ENCODE data around the gene LOXL3. TPM values are rescaled to one million over a fixed set of nuclear protein-coding genes. Genes with fewer than 3 reads are reported as not detected.
"Not testable (repeated sequence)": the region's sequence is repeated elsewhere in the genome, so short reads cannot be mapped to it uniquely, and the experiment has no call there.

The LOXL3 gene
- total and polyA plus RNA-seq, 4 donors, result 6.4 to 27.1 (median 17.9) TPM

- WGBS, 2 donors, result 69 to 76% methylated on average over 19 of the region's 19 CpGs
- ATAC-seq (ENCODE audit: low FRiP score), result not testable (repeated sequence)
Observed at GRCh38 chr2:74483675-74484164, 70.0 kb downstream of the LOXL3 start.

GRCh38 chr2:74482801-74483674, 70.7 kb downstream of the LOXL3 start, which contains the start of the genes CCDC142 and TTC31:
Gene CCDC142, minus strand, starts transcription at chr2:74482998. Its CDS starts 161 bp downstream, at chr2:74482837.
Gene TTC31, plus strand, starts transcription at chr2:74483081. Its CDS starts 15 bp downstream, at chr2:74483096.
- Histone ChIP-seq H3K27me3 (ENCODE audit: control insufficient read depth in 1 of 2, insufficient read depth in 2 of 2, low read length in 1 of 2) (no peaks in the 10 kb centered on the region), H3K9me3 (ENCODE audit: control insufficient read depth, low read length) (no peaks in the 10 kb centered on the region), H3K27ac (ENCODE audit: low read depth in 1 of 2, low read length in 2 of 2) (peak within 1 kb of the TSS in 1 of 2 donors; percentile 53), H3K4me1 (ENCODE audit: control insufficient read depth in 1 of 2, insufficient read depth in 2 of 2, low read length in 2 of 2) (peaks cover 0 to 3% of the 10 kb centered on the region in 2 donors), H3K36me3 (ENCODE audit: control insufficient read depth in 1 of 2, insufficient read depth in 2 of 2, low read length in 1 of 2) (no peaks in the 10 kb centered on the region), H3K4me3 (ENCODE audit: low read length in 2 of 2) (peak within 1 kb of the TSS; percentile 50 to 62)
- WGBS, 2 donors, result 0 to 1% methylated on average over 50 of the region's 50 CpGs
- DNase-seq (peak; percentile 97 to 98), ATAC-seq (ENCODE audit: low FRiP score) (peak; percentile 99)
- intact Hi-C loops (cut with DNase I), result loop anchor here (1.0 to 2.0 kb wide), 4 partner anchors 28 to 105 kb away; partner anchors contain the start of genes INO80B (in 2 of the 2), AUP1 (in 1 of the 2) and HTRA2 (in 1 of the 2)

More at GRCh38 chr2:74483675-74484164, 70.0 kb downstream of the LOXL3 start:
- peak overlapping the region; percentile 7 to 50 for H3K4me3 ChIP-seq (ENCODE audit: low read length in 2 of 2)
- not testable (repeated sequence) for H3K27ac ChIP-seq (ENCODE audit: low read depth in 1 of 2, low read length in 2 of 2); H3K4me1 ChIP-seq (ENCODE audit: control insufficient read depth in 1 of 2, insufficient read depth in 2 of 2, low read length in 2 of 2); H3K27me3 ChIP-seq (ENCODE audit: control insufficient read depth in 1 of 2, insufficient read depth in 2 of 2, low read length in 1 of 2); H3K36me3 ChIP-seq (ENCODE audit: control insufficient read depth in 1 of 2, insufficient read depth in 2 of 2, low read length in 1 of 2); H3K9me3 ChIP-seq (ENCODE audit: control insufficient read depth, low read length)
- intact Hi-C loops (cut with DNase I), result loop anchor here (1.0 to 2.0 kb wide), 4 partner anchors 29 to 105 kb away; partner anchors contain the start of genes INO80B (in 2 of the 2), AUP1 (in 1 of the 2) and HTRA2 (in 1 of the 2)
- peak in 1 of 2 donors; percentile 37 for DNase-seq

Other genes starting within 250 kb of the LOXL3 start
- 1 to 10 TPM; 6.2 to 7.3 TPM for gene SLC4A5, start 210.5 kb downstream of the LOXL3 start, total RNA-seq
- gene SLC4A5, start 210.5 kb downstream of the LOXL3 start, polyA plus RNA-seq, result 1 to 10 TPM in 1 of 2 donors, not detected in 1; 1.6 TPM
- 100 to 1,000 TPM; 141 to 158 TPM for gene DCTN1, start 173.6 kb downstream of the LOXL3 start, total RNA-seq
- gene DCTN1, start 173.6 kb downstream of the LOXL3 start, polyA plus RNA-seq, result 100 to 1,000 TPM in 1 of 2 donors, 10 to 100 TPM in 1; 73.8 to 106 TPM
- 1 to 10 TPM; 1.4 to 3.1 TPM for gene C2orf81, start 132.3 kb downstream of the LOXL3 start, total RNA-seq
- 1 to 10 TPM; 1.3 to 4.5 TPM for gene C2orf81, start 132.3 kb downstream of the LOXL3 start, polyA plus RNA-seq
- 10 to 100 TPM in 1 of 2 donors, 1 to 10 TPM in 1; 6.3 to 10.2 TPM for gene WDR54, start 132.2 kb downstream of the LOXL3 start, total RNA-seq
- gene WDR54, start 132.2 kb downstream of the LOXL3 start, polyA plus RNA-seq, result 10 to 100 TPM in 1 of 2 donors, 1 to 10 TPM in 1; 6.5 to 19.9 TPM
- 10 to 100 TPM; 11.7 to 27.7 TPM for gene RTKN, start 112.0 kb downstream of the LOXL3 start, total RNA-seq
- 10 to 100 TPM; 10.3 to 19.5 TPM for gene RTKN, start 112.0 kb downstream of the LOXL3 start, polyA plus RNA-seq
- gene INO80B, start 98.9 kb downstream of the LOXL3 start, total RNA-seq, result 10 to 100 TPM; 29.3 to 38.2 TPM
- 10 to 100 TPM; 18.2 to 60.9 TPM for gene INO80B, start 98.9 kb downstream of the LOXL3 start, polyA plus RNA-seq
- 10 to 100 TPM; 38.1 to 56.5 TPM for gene WBP1, start 95.5 kb downstream of the LOXL3 start, total RNA-seq
- 100 to 1,000 TPM in 1 of 2 donors, 10 to 100 TPM in 1; 59.2 to 149 TPM for gene WBP1, start 95.5 kb downstream of the LOXL3 start, polyA plus RNA-seq
- gene MOGS, start 88.6 kb downstream of the LOXL3 start, total RNA-seq, result 10 to 100 TPM; 33.4 to 45.1 TPM
- gene MOGS, start 88.6 kb downstream of the LOXL3 start, polyA plus RNA-seq, result 10 to 100 TPM; 13.8 to 36.2 TPM
- gene MRPL53, start 81.3 kb downstream of the LOXL3 start, total RNA-seq, result 10 to 100 TPM; 56.6 to 63.1 TPM
- 10 to 100 TPM; 55.1 to 55.8 TPM for gene MRPL53, start 81.3 kb downstream of the LOXL3 start, polyA plus RNA-seq
- 10 to 100 TPM; 16.1 to 26.0 TPM for gene CCDC142, start 70.9 kb downstream of the LOXL3 start, total RNA-seq
- gene CCDC142, start 70.9 kb downstream of the LOXL3 start, polyA plus RNA-seq, result 1 to 10 TPM; 3.4 to 9.3 TPM
- gene TTC31, start 70.9 kb downstream of the LOXL3 start, total RNA-seq, result 10 to 100 TPM; 19.2 to 29.5 TPM
- 10 to 100 TPM in 1 of 2 donors, 1 to 10 TPM in 1; 4.0 to 18.4 TPM for gene TTC31, start 70.9 kb downstream of the LOXL3 start, polyA plus RNA-seq
- gene LBX2, start 54.3 kb downstream of the LOXL3 start, total RNA-seq, result under 1 TPM; 0.75 to 0.87 TPM
- gene LBX2, start 54.3 kb downstream of the LOXL3 start, polyA plus RNA-seq, result 1 to 10 TPM in 1 of 2 donors, under 1 TPM in 1; 0.88 to 1.7 TPM
- 10 to 100 TPM; 13.3 to 15.9 TPM for gene PCGF1, start 46.2 kb downstream of the LOXL3 start, total RNA-seq
- 10 to 100 TPM in 1 of 2 donors, 1 to 10 TPM in 1; 8.0 to 17.5 TPM for gene PCGF1, start 46.2 kb downstream of the LOXL3 start, polyA plus RNA-seq
- not detected for gene TLX2, start 39.5 kb downstream of the LOXL3 start, total RNA-seq
- not detected for gene TLX2, start 39.5 kb downstream of the LOXL3 start, polyA plus RNA-seq
- under 1 TPM in 1 of 2 donors, not detected in 1; 0.24 TPM for gene DQX1, start 27.7 kb downstream of the LOXL3 start, total RNA-seq
- gene DQX1, start 27.7 kb downstream of the LOXL3 start, polyA plus RNA-seq, result 1 to 10 TPM in 1 of 2 donors, not detected in 1; 4.1 TPM
- gene AUP1, start 24.2 kb downstream of the LOXL3 start, total RNA-seq, result 10 to 100 TPM; 73.0 to 85.4 TPM
- 100 to 1,000 TPM in 1 of 2 donors, 10 to 100 TPM in 1; 49.5 to 279 TPM for gene AUP1, start 24.2 kb downstream of the LOXL3 start, polyA plus RNA-seq
- 10 to 100 TPM; 31.9 to 35.4 TPM for gene HTRA2, start 24.0 kb downstream of the LOXL3 start, total RNA-seq
- 10 to 100 TPM; 27.4 to 46.9 TPM for gene HTRA2, start 24.0 kb downstream of the LOXL3 start, polyA plus RNA-seq
- gene DOK1, start 778 bp upstream of the LOXL3 start, total RNA-seq, result 10 to 100 TPM; 18.2 to 19.6 TPM
- 10 to 100 TPM; 14.9 to 16.3 TPM for gene DOK1, start 778 bp upstream of the LOXL3 start, polyA plus RNA-seq
- gene M1AP, start 94.4 kb upstream of the LOXL3 start, total RNA-seq, result 1 to 10 TPM in 1 of 2 donors, not detected in 1; 1.3 TPM
- gene M1AP, start 94.4 kb upstream of the LOXL3 start, polyA plus RNA-seq, result not detected
- 10 to 100 TPM in 1 of 2 donors, 1 to 10 TPM in 1; 7.7 to 10.8 TPM for gene SEMA4F, start 100.3 kb upstream of the LOXL3 start, total RNA-seq
- 1 to 10 TPM; 1.4 to 6.7 TPM for gene SEMA4F, start 100.3 kb upstream of the LOXL3 start, polyA plus RNA-seq

All from aorta (tissue), 5 donors.